Heart left ventricle (tissue), 16 donors: ENCODE data around the gene GPR4. TPM values are rescaled to one million over a fixed set of nuclear protein-coding genes. Genes with fewer than 3 reads are reported as not detected.

Source experiments
- ATAC-seq, 4 donors: fragments of 200-7000 bp; cut with Tn5 transposase; one replicate each; pipeline ENCODE4 v1.9.1; 2020 to 2022; ENCODE audit warnings: moderate library complexity in 4 of 4, mild to moderate bottlenecking in 3 of 4, moderate number of reproducible peaks in 1 of 4
- DNase-seq, 5 donors: peaks; one replicate each; pipeline ENCODE4 v3.0.0-alpha.2; 2020
- H3K27ac ChIP-seq, 12 donors: fragments of 200-600 bp; sonication (generic) in 4 of 12; one replicate each; pipeline versions ENCODE4 v1.5.0 to v1.8.0; 2016 to 2022; ENCODE audit warnings: mild to moderate bottlenecking in 2 of 12
- H3K27me3 ChIP-seq, 9 donors: fragments of 200-600 bp; sonication (generic) in 2 of 9; one replicate each; pipeline versions ENCODE4 v1.5.1 to v1.8.0; 2016 to 2022; ENCODE audit warnings: mild to moderate bottlenecking in 3 of 9
- H3K36me3 ChIP-seq, 9 donors: fragments of 200-600 bp; sonication (generic) in 2 of 9; one replicate each; pipeline versions ENCODE4 v1.5.0 to v1.8.0; 2018 to 2022; ENCODE audit warnings: mild to moderate bottlenecking in 2 of 9
- H3K4me1 ChIP-seq, 12 donors: fragments of 200-600 bp; sonication (generic) in 4 of 12; one replicate each; pipeline versions ENCODE4 v1.5.0 to v1.8.0; 2016 to 2022; ENCODE audit warnings: mild to moderate bottlenecking in 3 of 12
- H3K4me3 ChIP-seq, 12 donors: fragments of 200-600 bp; sonication (generic) in 4 of 12; one replicate each; pipeline versions ENCODE4 v1.5.0 to v1.8.0; 2017 to 2022; ENCODE audit warnings: mild to moderate bottlenecking in 9 of 12, moderate library complexity in 4 of 12
- H3K9me3 ChIP-seq, 12 donors: fragments of 200-600 bp; sonication (generic) in 4 of 12; one replicate each; pipeline versions ENCODE4 v1.5.0 to v1.8.0; 2016 to 2022; ENCODE audit warnings: mild to moderate bottlenecking in 1 of 12
- CTCF ChIP-seq, 12 donors: fragments of 200-600 bp; sonication (generic) in 4 of 12; IDR thresholded peaks; one replicate each; pipeline versions ENCODE4 v1.5.0 to v1.8.0; 2018 to 2022; ENCODE audit warnings: antibody characterized with exemption in 12 of 12, mild to moderate bottlenecking in 5 of 12
- POLR2A ChIP-seq, 2 donors: fragments of 450-650 bp; IDR thresholded peaks; one replicate each; pipeline ENCODE4 v1.6.1; 2017; ENCODE audit warnings: antibody characterized with exemption in 2 of 2, mild to moderate bottlenecking in 2 of 2, moderate library complexity in 2 of 2
- WGBS, 4 donors: extraction: QIAGEN DNeasy Blood & Tissue Kit in 2 of 4; methylation state at CpG; one replicate each; pipeline versions ENCODE4 v1.1.5 to v1.1.7; 2013 to 2018; 5-methylcytosine and 5-hydroxymethylcytosine counted together
- intact Hi-C, 10 donors: fragments of 100-400 bp; cut with DNase I; formaldehyde crosslinking; loops; one replicate each; pipeline versions ENCODE4 v1.11.1 to v1.14.2; 2022
- long read RNA-seq, 3 donors: library from polyadenylated mRNA; unstranded; transcript quantifications; one replicate each; pipeline ENCODE4 v2.0.0, GENCODE V29; 2020 to 2021
- polyA plus RNA-seq, 2 donors: library from polyadenylated mRNA; stranded (reverse); fragments of 200-250 nt; gene quantifications; one replicate each; pipeline ENCODE4 v1.2.3, GENCODE V29; 2013
- total RNA-seq, 9 donors: library from RNA; depleted of rRNA in 2 of 9; stranded (reverse); fragments of >200 nt in 2 of 9; fragmentation: NEBNext Ultra II Directional in 3 of 9; extraction: Animal tissue kit (Norgen Biotek cat#: 25700) in 3 of 9; gene quantifications; one replicate each; pipeline versions ENCODE4 v1.1.0 to v1.2.4, GENCODE V29; 2016 to 2023
- donor health status: ischemic (EF 13 %, LVEDD 7.1; RV severe dilation, severe dysfunction).
- donor health status: healthy with polysubstance abuse.
- donor health status: DM: no; HTN: yes; CAD: no.
- donor health status: DM: no; HTN: no; CAD: no.
- donor health status: ischemic (EF 25% LVEDD 6.9; RV normal size, moderate dysfunction).
- donor health status: ischemic (EF 25% LVEDD 5.7; RV mildly dilated, moderate dysfunction).
- donor health status: healthy.
- donor health status: DM: yes; HTN: yes; CAD: no.
- donor health status: ischemic (EF 35%, LVEDD 5.7; RV mildly dilated, moderate dysfunction).
- donor health status: nonischemic (EF 11% LVEDD 7.7; RV severe dilation, severe dysfunction).
- donor health status: DM: yes; HTN: yes; CAD: no.
- donor health status: PGD.
- donor health status: ischemic (EF 29% LVEDD 5.4; RV normal size, mild dysfunction).
- donor health status: nonischemic (EF 23%, LVEDD 6.1; RV moderate dilation, normal function).

The GPR4 gene
- 10 to 100 TPM in 3 of 9 donors, 1 to 10 TPM in 6; 2.7 to 36.0 (median 4.3) TPM for total RNA-seq
- polyA plus RNA-seq = 1 to 10 TPM; 5.1 to 6.9 TPM
- long read RNA-seq, donor 1, partial matches to known transcripts = 0 of 6 reads
- long read RNA-seq, donor 1, other reads (novel, unspliced or antisense) = 3 of 6 reads
- long read RNA-seq, donor 2, partial matches to known transcripts = 0 of 29 reads
- long read RNA-seq, donor 2, other reads (novel, unspliced or antisense) = 27 of 29 reads
- long read RNA-seq, donor 3, partial matches to known transcripts = 0 of 4 reads
- long read RNA-seq, donor 3, other reads (novel, unspliced or antisense) = 2 of 4 reads

- ATAC-seq (peak in 3 of 4 donors; percentile 53 to 75 (median 66)), DNase-seq (peak; percentile 45 to 68 (median 50))
- H3K9me3 ChIP-seq = no peaks in the 10 kb centered on the region
- peaks cover 0 to 55% (median 35%) of the 10 kb centered on the region in 9 donors for H3K27me3 ChIP-seq
- peak within 1 kb of the TSS; percentile 45 to 95 (median 70) for H3K4me3 ChIP-seq
- H3K36me3 ChIP-seq = no peaks in the 10 kb centered on the region
- intact Hi-C loops = no loop called here
- TF ChIP-seq CTCF (IDR thresholded peaks at IDR 0.05) (no peak), POLR2A (IDR thresholded peaks at IDR 0.05) (peak in 1 of 2 donors; percentile 61)
- WGBS, 4 donors = 2 to 4% (median 3%) methylated on average over 26 to 52 of the region's 52 CpGs
- peaks cover 0 to 51% (median 17%) of the 10 kb centered on the region in 12 donors for H3K4me1 ChIP-seq
- peak within 1 kb of the TSS; percentile 45 to 92 (median 87) for H3K27ac ChIP-seq
Measured at GRCh38 chr19:45601524-45602374, at the start of gene GPR4. Gene GPR4, minus strand, starts transcription at chr19:45602212. Its CDS starts 10,346 bp downstream, at chr19:45591866.

- intact Hi-C loops = no loop called here
- peaks cover 0 to 3% (median 0%) of the 10 kb centered on the region in 9 donors for H3K27me3 ChIP-seq
- DNase-seq (no peak), ATAC-seq (no peak)
- peaks cover 0 to 8% (median 6%) of the 10 kb centered on the region in 12 donors for H3K4me1 ChIP-seq
- no peaks in the 10 kb centered on the region for H3K9me3 ChIP-seq
- WGBS, 4 donors = 64 to 76% (median 67%) methylated on average over 3 of the region's 3 CpGs
- H3K4me3 ChIP-seq = no peak overlapping the region
- no peaks in the 10 kb centered on the region for H3K36me3 ChIP-seq
- TF ChIP-seq CTCF (IDR thresholded peaks at IDR 0.05) (no peak), POLR2A (IDR thresholded peaks at IDR 0.05) (no peak)
- H3K27ac ChIP-seq = no peak overlapping the region
Measured at GRCh38 chr19:45650722-45651121, 48.7 kb upstream of the GPR4 start.

GRCh38 chr19:45646345-45646698, 44.3 kb upstream of the GPR4 start:
- Histone ChIP-seq H3K4me1 (peaks cover 0 to 38% (median 27%) of the 10 kb centered on the region in 12 donors), H3K27ac (peak overlapping the region in 1 of 12 donors; percentile 54), H3K4me3 (peak overlapping the region in 10 of 12 donors; percentile 27 to 85 (median 54)), H3K9me3 (no peaks in the 10 kb centered on the region), H3K36me3 (no peaks in the 10 kb centered on the region), H3K27me3 (peaks cover 0 to 16% (median 0%) of the 10 kb centered on the region in 9 donors)
- TF ChIP-seq CTCF (IDR thresholded peaks at IDR 0.05) = no peak
- no peak for TF ChIP-seq POLR2A (IDR thresholded peaks at IDR 0.05)
- intact Hi-C loops = loop anchor here in 9 of 10 donors (10.0 kb wide), 4 partner anchors 62 to 222 kb away; partner anchors contain the start of genes OPA3 (in 5 of the 9), PPM1N (in 2 of the 9), RTN2 (in 2 of the 9) and ERCC1 (in 1 of the 9)
- 6 to 12% (median 10%) methylated on average over 8 to 9 of the region's 9 CpGs for WGBS, 4 donors
- ATAC-seq = no peak
- no peak for DNase-seq
